Gastrocnemius medialis (tissue), 4 donors: ENCODE results near the gene HOXD9. TPM values are rescaled to one million over a fixed set of nuclear protein-coding genes. Genes with fewer than 3 reads are reported as not detected.

Source experiments
- ATAC-seq, 2 donors: fragments of 150-250 bp; one replicate each; pipeline ENCODE4 v1.9.1; 2016
- DNase-seq, 2 donors: peaks; one replicate each; pipeline ENCODE4 v3.0.0-alpha.2; 2019
- H3K27ac ChIP-seq, 4 donors: fragments of 200-600 bp; sonication (generic); 1 replicate in 1 of 4; 2 replicates in 3 of 4; pipeline ENCODE4 v1.5.1; 2016 to 2018; ENCODE audit warnings: mild to moderate bottlenecking in 2 of 4, moderate library complexity in 1 of 4
- H3K27me3 ChIP-seq, 3 donors: fragments of 200-600 bp; sonication (generic) in 2 of 3; 1 replicate in 1 of 3; 2 replicates in 2 of 3; pipeline versions ENCODE4 v1.5.1 to v1.6.0; 2016 to 2019; ENCODE audit warnings: mild to moderate bottlenecking in 1 of 3, moderate library complexity in 1 of 3
- H3K36me3 ChIP-seq, 2 donors: fragments of 200-600 bp; sonication (generic) in 1 of 2; one replicate each; pipeline ENCODE4 v1.5.1; 2017 to 2018
- H3K4me1 ChIP-seq, 2 donors: fragments of 200-600 bp; sonication (generic) in 1 of 2; one replicate each; pipeline ENCODE4 v1.5.1; 2016 to 2017; ENCODE audit warnings: mild to moderate bottlenecking in 2 of 2
- H3K4me3 ChIP-seq, 4 donors: fragments of 200-600 bp; sonication (generic) in 3 of 4; 1 replicate in 1 of 4; 2 replicates in 3 of 4; pipeline ENCODE4 v1.5.1; 2016 to 2019; ENCODE audit warnings: mild to moderate bottlenecking in 2 of 4
- H3K9me3 ChIP-seq, 3 donors: fragments of 200-600 bp; sonication (generic) in 2 of 3; 1 replicate in 1 of 3; 2 replicates in 2 of 3; pipeline ENCODE4 v1.5.1; 2016 to 2019
- POLR2A ChIP-seq, 2 donors: fragments of 450-650 bp; IDR thresholded peaks; one replicate each; pipeline ENCODE4 v1.6.1; 2017; ENCODE audit warnings: antibody characterized with exemption in 2 of 2, mild to moderate bottlenecking in 2 of 2, moderate library complexity in 2 of 2
- in situ Hi-C, 4 donors: fragments of 200-750 bp; cut with MboI; loops; one replicate each; pipeline versions ENCODE4 v1.15.0 to v1.8.0; 2017; ENCODE audit warnings: low sequenced_read_pairs in 4 of 4
- intact Hi-C: fragments of 100-400 bp; cut with DNase I; formaldehyde crosslinking; loops from one replicate; pipeline ENCODE4 v1.15.1; 2023; ENCODE audit warnings: low total_unique reads
- total RNA-seq, 4 donors: library from RNA; depleted of rRNA; stranded (reverse); fragments of >200 nt; gene quantifications; one replicate each; pipeline versions ENCODE4 v1.1.0 to v1.2.3, GENCODE V29; 2016
- TF ChIP-seq, protein P1 (sequence below), 5 experiments: fragments of 450-650 bp in 3 of 5; fragments of 200-600 bp in 2 of 5; sonication (generic) in 2 of 5; IDR thresholded peaks in 4 of 5; conservative IDR thresholded peaks in 1 of 5; 1 replicate in 4 of 5; 2 replicates in 1 of 5; pipeline ENCODE4 v1.5.1; 2016 to 2019; ENCODE audit warnings: antibody characterized with exemption in 5 of 5, mild to moderate bottlenecking in 3 of 5, moderate library complexity in 3 of 5

Gene HOXD9
- total RNA-seq, 4 donors from 2014 or later = 0.33 to 1.8 (median 0.78) TPM

DNA sequence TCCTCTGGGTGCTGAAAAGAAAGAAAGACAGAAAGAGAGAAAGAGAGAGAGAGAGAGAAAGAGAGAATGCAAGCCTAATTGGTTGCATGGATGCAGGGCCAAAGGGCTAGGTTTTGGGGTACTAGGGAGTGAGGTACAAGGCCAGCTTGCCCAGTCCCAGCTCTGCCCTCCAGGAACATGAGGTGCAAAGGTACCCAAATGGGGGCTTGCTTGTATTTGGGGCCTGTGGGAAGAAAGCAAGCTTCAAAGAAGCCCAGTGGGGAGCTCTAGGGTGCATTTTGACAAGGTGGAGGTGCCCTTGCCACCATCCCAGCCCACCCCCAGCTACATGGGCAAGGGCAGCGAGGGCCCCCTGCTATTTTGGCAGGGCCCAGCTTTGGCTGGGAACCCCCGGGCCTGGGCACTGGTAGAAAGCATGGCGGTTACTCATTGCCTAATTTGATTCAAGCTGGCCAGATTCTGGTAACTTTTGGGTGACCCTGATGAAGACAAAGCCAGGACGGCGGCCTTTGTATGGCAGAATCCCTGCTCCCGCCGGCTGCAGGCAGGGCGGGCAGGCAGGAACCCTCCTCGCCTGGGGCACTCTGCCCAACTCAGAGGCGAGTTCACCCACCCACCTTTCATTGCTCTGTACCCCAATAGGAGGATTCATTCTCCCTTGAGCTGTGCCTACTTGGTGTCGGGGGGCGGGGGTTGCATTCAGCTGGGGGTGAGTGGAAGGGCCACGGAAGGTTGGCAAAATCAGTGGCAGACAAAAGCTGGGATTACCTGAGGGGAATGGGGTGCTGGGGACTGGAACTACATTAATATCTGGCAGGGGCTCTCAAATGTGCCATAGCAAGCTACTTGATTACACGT is 28.3 kb downstream of the HOXD9 start:
- in situ Hi-C loops (no loop called here), intact Hi-C loops (no loop called here)
- Histone ChIP-seq H3K4me1 (no peaks in the 10 kb centered on the region), H3K4me3 (no peak overlapping the region), H3K36me3 (no peaks in the 10 kb centered on the region), H3K27ac (no peak overlapping the region), H3K9me3 (no peaks in the 10 kb centered on the region), H3K27me3 (peaks cover 0 to 11% (median 2%) of the 10 kb centered on the region in 3 donors)
- TF ChIP-seq, protein P1, sequence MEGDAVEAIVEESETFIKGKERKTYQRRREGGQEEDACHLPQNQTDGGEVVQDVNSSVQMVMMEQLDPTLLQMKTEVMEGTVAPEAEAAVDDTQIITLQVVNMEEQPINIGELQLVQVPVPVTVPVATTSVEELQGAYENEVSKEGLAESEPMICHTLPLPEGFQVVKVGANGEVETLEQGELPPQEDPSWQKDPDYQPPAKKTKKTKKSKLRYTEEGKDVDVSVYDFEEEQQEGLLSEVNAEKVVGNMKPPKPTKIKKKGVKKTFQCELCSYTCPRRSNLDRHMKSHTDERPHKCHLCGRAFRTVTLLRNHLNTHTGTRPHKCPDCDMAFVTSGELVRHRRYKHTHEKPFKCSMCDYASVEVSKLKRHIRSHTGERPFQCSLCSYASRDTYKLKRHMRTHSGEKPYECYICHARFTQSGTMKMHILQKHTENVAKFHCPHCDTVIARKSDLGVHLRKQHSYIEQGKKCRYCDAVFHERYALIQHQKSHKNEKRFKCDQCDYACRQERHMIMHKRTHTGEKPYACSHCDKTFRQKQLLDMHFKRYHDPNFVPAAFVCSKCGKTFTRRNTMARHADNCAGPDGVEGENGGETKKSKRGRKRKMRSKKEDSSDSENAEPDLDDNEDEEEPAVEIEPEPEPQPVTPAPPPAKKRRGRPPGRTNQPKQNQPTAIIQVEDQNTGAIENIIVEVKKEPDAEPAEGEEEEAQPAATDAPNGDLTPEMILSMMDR (IDR thresholded peaks at IDR 0.05 in 4 of 5, conservative IDR thresholded peaks at IDR 0.05 in 1 of 5) = no peak
- no peak for TF ChIP-seq POLR2A (IDR thresholded peaks at IDR 0.05)
- ATAC-seq (no peak), DNase-seq (no peak)

GRCh38 chr2:176151442-176152287 is 29.1 kb downstream of the HOXD9 start, which contains the start of gene HOXD4:
TSS of gene HOXD4 (plus strand) at chr2:176151550. CDS start at chr2:176151634, 84 bp downstream.
- Histone ChIP-seq H3K27ac (no peak within 1 kb of the TSS), H3K9me3 (no peaks in the 10 kb centered on the region), H3K4me3 (no peak within 1 kb of the TSS), H3K4me1 (no peaks in the 10 kb centered on the region), H3K36me3 (no peaks in the 10 kb centered on the region), H3K27me3 (peaks cover 5 to 18% (median 11%) of the 10 kb centered on the region in 3 donors)
- in situ Hi-C loops (no loop called here), intact Hi-C loops (no loop called here)
- no peak for DNase-seq
- TF ChIP-seq POLR2A (IDR thresholded peaks at IDR 0.05) = no peak
- TF ChIP-seq, protein P1 (IDR thresholded peaks at IDR 0.05 in 4 of 5, conservative IDR thresholded peaks at IDR 0.05 in 1 of 5) = no peak
- ATAC-seq = no peak

DNA sequence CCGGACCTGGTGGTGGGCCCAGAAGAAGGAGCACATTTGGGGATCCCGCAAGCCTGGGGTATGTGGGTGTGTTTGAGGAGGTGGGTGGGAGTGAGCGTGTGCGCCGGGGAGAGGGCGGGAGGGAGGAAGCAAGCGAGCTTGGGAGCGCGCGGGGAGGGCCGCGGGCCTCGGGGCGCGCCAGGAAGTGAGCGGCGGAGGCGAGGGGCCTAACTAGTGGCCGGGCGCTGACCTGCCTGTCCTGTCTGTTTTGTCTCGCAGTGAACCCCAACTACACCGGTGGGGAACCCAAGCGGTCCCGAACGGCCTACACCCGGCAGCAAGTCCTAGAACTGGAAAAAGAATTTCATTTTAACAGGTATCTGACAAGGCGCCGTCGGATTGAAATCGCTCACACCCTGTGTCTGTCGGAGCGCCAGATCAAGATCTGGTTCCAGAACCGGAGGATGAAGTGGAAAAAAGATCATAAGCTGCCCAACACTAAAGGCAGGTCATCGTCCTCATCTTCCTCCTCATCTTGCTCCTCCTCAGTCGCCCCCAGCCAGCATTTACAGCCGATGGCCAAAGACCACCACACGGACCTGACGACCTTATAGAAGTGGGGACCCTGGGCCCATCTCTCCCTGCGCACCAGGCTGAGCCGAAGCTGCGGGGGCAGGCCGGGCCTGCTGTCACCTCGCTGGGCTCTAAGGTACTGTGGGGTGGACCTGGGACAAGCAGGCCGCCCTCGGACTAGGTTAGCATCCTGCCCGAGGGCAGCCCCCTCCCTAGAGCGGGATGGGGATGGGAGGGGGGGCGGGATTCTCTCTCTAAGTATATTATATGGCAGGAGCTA is 30.0 kb downstream of the HOXD9 start:
- no peak overlapping the region for H3K27ac ChIP-seq
- TF ChIP-seq, protein P1 (IDR thresholded peaks at IDR 0.05 in 4 of 5, conservative IDR thresholded peaks at IDR 0.05 in 1 of 5) = no peak
- TF ChIP-seq POLR2A (IDR thresholded peaks at IDR 0.05) = no peak
- DNase-seq (no peak), ATAC-seq (no peak)
- peaks cover 11 to 27% (median 18%) of the 10 kb centered on the region in 3 donors for H3K27me3 ChIP-seq
- in situ Hi-C loops (no loop called here), intact Hi-C loops (no loop called here)
- H3K36me3 ChIP-seq = no peaks in the 10 kb centered on the region
- H3K4me3 ChIP-seq = no peak overlapping the region
- H3K4me1 ChIP-seq = peaks cover 0 to 4% of the 10 kb centered on the region in 2 donors
- no peaks in the 10 kb centered on the region for H3K9me3 ChIP-seq

DNA sequence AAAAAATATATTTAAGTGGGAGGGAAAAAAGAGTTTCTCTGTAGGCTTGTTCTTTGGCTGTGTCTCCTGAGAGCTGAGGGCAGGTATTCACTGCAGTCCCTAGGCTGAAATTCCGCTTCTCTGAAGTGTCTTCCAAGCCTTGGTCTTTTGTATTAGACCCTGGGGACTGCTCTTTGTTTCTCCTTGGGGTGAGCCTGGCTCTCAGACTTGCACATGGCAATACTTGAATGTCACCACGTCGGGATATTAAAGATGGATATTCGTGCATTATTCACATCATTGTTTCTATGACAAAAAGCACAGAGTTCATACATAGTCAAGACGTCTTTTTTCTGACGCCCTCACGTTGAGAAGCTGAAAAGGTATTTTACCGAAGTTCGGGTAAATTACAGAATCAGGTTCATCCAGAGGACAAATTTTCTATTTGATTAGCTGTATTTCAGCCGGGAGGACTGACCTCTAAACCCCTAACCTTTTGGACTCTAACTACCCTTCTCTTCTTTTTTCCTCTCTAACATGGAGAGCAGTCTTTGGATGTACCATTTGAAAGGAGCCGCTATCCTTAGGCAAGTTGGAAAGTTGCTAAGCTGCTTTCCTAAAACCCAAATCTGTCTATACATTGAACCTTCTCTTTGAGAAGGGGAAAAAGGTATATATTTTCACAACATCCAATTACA is 32.2 kb downstream of the HOXD9 start:
- ATAC-seq = no peak
- intact Hi-C loops = no loop called here
- no peaks in the 10 kb centered on the region for H3K9me3 ChIP-seq

More for the DNA sequence above, 32.2 kb downstream of the HOXD9 start:
- H3K27me3 ChIP-seq = peaks cover 30 to 43% (median 30%) of the 10 kb centered on the region in 3 donors
- no peak overlapping the region for H3K27ac ChIP-seq
- no peak overlapping the region for H3K4me3 ChIP-seq
- in situ Hi-C loops = no loop called here
- H3K36me3 ChIP-seq = no peaks in the 10 kb centered on the region
- no peak for TF ChIP-seq POLR2A (IDR thresholded peaks at IDR 0.05)
- TF ChIP-seq, protein P1 (IDR thresholded peaks at IDR 0.05 in 4 of 5, conservative IDR thresholded peaks at IDR 0.05 in 1 of 5) = no peak
- H3K4me1 ChIP-seq = peaks cover 0 to 4% of the 10 kb centered on the region in 2 donors
- no peak for DNase-seq
